Stimulated activated CD8-positive, alpha-beta memory T cell treated with anti-CD3 and anti-CD28 coated beads, Interleukin-4, amount 100 ng/mL, for 48 hours (primary cell): ENCODE measurements around the gene PLAC9.

Experiments
- DNase-seq: peaks from one replicate; pipeline ENCODE4 v3.0.0-alpha.2; 2020

PLAC9 gene

GRCh38 chr10:80161321-80162083 is 29.0 kb downstream of the PLAC9 start:
- DNase-seq, result no peak

- DNase-seq, result no peak
Measured at GRCh38 chr10:80163741-80164341, 31.3 kb downstream of the PLAC9 start.

DNA sequence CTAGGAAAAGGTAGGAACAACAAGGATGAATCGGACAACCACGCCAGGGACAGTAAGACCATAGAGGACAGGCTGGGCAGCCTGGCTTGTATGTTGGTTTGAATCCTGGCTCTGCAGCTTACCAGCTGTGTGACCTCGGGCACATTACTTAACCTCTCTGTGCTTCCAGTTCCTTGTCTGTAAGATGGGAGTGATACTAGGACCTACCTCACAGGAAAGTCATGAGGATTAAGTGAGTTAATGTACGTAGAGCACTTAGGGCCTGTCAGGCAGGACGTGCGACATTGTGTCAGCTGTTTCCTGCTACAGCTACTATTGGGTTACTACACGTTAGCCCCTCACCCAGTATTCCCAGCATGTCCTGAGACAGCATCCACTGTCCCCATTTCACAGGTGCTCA is 32.1 kb downstream of the PLAC9 start:
- DNase-seq, result no peak

DNA sequence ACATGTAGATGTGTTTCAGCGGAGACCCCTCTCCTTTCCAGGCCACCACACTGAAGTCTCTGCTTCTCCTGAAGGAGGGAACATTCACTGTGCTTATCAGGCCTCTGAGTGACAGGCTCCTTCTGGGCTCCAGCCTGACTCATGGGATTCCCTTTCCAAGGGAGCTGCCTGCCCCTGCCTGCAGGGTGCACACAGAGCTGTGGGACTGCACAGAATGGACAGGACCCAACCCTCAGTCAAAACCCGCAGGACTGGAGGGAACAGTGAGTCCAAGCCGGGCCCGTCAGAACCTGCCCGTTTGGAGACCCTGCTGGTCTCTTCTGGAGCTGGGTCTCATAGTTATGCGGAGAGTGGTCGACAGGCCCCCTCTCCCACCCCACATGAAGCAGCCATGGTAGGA is 32.6 kb downstream of the PLAC9 start:
- DNase-seq, result no peak

DNA sequence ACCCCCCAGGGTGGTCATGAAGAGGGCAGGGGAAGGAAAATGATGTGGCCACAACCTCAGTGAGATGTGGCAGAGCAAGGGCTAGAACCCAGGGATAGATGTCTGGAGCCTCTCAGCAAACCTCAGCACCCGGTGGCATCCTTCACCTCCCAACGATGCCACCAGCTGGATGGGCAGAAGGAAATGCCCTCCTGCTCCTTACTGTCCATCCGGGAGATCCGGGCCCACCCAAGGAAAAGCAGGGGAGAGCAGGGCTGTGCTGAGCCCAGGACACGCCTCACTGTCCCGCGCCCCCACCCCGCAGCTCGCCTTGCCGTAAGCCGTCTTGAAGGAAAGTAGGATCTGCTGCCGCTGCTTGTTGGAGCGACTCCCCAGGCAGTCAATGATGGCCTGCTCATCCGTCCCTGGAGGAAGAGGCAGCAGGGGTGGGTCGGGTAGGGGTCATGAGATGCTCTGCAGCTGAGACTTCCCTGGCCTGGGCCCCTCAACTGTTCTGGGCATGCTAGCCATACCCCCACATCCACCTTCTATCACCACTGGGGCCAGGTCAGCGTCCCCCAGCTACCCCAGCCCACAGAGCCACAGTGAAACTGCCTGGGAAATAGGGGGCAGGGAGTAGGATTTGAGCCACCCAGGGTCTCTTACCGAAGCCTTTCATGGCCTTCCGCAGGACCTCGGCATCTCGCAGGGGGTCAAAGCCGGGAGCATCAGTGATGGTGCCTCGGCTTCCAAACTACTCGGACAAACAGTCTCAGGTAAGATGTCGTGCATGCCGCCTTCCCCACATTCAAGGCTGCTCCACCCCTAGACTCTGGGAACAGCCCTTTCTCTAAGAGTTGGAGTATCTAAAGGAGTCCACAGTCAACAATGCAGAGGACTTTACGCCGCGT is 34.3 kb downstream of the PLAC9 start:
- DNase-seq, result no peak

DNA sequence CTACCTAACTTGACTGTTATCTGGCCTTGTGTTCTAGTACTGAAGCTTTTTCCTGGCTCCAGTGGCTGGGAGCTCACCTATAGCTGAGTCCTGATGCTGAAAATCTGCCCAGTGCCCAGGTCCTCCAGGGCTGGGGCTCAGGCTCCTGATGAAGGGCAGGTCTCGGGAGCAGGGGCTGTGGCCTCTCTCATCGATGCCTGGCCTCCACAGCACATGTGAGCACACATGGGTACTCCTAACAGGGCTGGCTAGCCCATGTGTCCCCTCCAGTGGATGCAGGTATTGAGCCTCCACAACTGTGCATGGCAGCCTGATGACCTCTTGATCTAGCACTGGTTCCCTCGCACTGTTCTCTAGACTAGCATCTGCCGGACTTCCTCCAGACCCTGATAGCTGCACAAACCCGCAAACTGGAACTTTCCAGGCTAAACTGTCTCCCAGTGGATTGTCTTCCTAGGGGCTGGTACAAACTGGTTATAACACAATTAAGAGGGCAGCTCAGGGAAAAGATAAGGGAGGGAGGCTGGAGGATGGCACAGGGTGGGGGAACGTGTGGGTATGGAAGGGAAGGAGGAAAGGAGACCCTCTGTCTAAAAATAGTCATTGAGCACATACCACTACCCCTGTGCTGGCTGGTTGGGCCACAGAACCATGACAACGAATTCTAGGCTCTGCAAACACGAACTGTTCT is 35.1 kb downstream of the PLAC9 start:
- DNase-seq, result no peak

DNA sequence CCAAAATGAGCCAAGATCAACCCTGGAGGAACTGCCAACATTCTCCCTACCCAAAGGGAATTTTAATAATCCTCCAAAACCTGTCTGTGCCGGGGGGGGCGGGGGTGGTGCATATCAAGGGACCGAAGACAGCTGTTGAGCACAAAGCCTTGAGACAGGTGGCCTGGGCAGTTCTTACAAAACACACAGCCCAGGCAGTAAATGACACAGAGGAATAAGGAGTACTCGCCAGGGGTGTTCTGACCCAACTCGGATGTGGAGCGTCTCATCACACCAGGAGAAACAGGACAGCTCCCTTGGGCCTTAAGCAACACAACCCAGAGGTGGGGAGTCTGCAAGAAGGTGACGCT is 35.6 kb downstream of the PLAC9 start:
- no peak for DNase-seq

DNA sequence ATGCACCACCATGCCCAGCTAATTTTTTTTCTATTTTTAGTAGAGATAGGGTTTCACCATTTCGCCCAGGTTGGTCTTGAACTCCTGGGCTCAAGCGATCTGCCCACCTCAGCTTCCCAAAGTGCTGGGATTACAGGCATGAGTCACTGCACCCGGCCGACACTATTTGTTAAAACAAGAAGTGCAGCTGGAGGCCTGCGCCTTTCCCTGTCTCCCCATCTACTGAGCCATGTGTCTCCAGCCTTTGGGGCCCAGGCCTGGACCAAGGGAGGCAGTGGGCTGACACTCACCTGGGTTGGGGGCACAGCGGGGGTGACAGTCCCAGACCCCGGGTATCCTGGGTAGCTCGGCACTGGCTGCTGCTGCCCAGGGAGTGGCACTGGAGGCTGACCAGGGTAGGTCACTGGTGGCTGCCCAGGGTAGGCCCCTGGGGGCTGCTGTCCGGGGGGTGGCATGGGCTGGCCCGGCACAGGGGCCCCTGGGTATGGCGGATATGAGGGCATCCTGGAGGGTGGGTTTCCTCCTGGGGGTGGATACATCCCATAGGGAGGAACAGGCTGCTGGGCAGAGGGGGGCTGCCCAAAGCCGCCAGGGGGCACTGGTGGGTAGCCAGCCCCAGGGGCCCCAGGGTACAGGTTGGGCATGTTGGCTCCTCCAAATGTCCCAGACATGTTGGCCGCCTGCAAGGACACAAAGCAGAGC is 36.3 kb downstream of the PLAC9 start:
- DNase-seq, result peak; percentile 52

GRCh38 chr10:80170026-80170425 is 37.5 kb downstream of the PLAC9 start:
- DNase-seq, result no peak

DNA sequence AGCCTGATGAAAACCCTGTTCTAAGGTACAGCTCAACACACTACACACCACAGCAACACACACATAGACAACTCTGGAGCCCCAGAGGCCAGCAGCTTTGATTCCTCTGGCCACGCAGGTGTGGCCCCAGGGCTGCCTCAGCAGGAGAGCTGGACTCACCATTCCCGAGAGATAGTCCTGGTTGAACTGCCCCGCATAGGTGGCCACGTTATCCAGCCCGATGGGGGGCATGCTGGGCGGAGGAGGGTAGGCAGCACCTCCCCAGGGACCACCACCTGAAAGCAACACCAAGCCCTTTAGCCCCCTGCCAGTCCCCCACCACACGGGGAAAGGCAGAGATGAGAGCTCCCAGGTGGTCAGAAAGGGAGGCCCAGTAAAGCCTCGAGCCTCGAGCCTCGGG is 38.1 kb downstream of the PLAC9 start:
- no peak for DNase-seq

GRCh38 chr10:80171248-80171660 is 38.7 kb downstream of the PLAC9 start:
- no peak for DNase-seq

DNA sequence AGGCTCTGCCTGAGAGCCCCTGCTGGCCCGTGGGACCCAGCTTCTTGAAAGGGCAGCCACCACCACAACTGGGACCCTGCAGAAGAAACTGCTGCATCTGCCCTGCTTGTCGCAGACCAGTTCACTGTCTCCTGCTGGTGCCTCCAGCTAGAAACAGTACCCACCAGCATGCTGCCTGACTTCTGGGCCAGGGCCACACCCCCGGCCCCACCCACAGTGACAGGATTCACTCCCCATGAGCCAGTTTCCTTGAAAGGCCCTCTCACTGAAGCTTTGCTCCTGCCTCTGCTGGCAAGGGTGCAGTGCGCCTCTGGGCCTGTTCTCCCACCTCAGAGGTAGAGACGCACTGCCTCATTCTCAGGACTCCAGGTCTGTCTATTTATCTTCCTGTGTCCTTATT is 40.4 kb downstream of the PLAC9 start:
- no peak for DNase-seq

GRCh38 chr10:80173466-80173865 is 40.9 kb downstream of the PLAC9 start:
- no peak for DNase-seq

- no peak for DNase-seq
Measured at GRCh38 chr10:80174641-80175395, 42.3 kb downstream of the PLAC9 start.

- DNase-seq, result no peak
Measured at GRCh38 chr10:80176526-80176925, 44.0 kb downstream of the PLAC9 start.

GRCh38 chr10:80177781-80178636 is 45.5 kb downstream of the PLAC9 start:
- DNase-seq, result no peak

- no peak for DNase-seq
Measured at GRCh38 chr10:80182986-80183385, 50.5 kb downstream of the PLAC9 start.

- no peak for DNase-seq
Measured at GRCh38 chr10:80183436-80183835, 50.9 kb downstream of the PLAC9 start.

- no peak for DNase-seq
Measured at GRCh38 chr10:80184291-80184690, 51.8 kb downstream of the PLAC9 start.

DNA sequence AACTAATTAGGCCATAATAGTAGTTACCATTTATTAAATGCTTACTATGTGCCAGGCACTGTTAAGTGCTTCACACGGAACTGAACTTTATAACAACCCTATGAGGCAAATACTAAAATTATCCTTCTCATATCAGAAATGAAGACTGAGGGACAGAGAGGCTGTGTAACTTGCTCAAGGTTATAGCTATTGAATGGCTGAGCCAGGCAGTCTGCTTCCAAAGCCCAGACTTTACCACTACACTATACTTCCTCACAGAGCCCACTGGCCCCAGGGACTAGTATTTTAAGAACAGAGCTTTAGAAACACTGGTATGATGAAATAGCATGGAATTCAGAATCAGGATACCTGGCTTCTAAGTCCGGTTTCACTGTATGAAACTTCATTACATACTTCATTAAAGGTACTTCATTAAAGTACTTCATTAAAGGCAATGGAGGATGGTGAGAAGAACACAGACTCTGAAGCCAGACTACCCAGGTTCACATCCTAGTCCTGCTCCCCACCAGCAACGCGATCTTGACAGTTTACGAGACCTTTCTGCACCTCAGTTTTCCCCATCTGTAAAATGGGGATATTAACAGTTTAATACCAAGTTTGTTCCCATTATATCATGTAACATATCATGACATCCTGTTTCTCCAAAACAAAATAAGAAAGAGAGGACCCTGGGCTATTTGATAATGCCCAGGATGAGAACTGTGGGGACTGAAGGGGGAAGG is 53.2 kb downstream of the PLAC9 start:
- no peak for DNase-seq
